Stimulated activated naive B cell treated with anti-CD40 and anti-IgM and Interleukin-4, amounts not matched to agents 10 μg/mL and 1 μg/mL and 100 μg/mL, for 72 hours (primary cell): ENCODE measurements around the gene OVCA2.

Experiments used
- ATAC-seq, 2 donors: fragments of 150-1000 bp; cut with Tn5 transposase; replicated peaks; 2 replicates each; pipeline ENCODE4 v1.10.0; 2021; ENCODE audit warnings: moderate library complexity in 1 of 2
- DNase-seq: peaks from one replicate; pipeline ENCODE4 v3.0.0; 2021
- H3K27ac Mint-ChIP-seq: one replicate; pipeline ENCODE4 v1.8.0; 2022; ENCODE audit warnings: mild to moderate bottlenecking, mixed read lengths
- H3K27me3 Mint-ChIP-seq, 2 donors: one replicate each; pipeline ENCODE4 v1.8.0; 2022; ENCODE audit warnings: mixed read lengths in 2 of 2
- H3K36me3 Mint-ChIP-seq, 2 donors: one replicate each; pipeline ENCODE4 v1.8.0; 2022; ENCODE audit warnings: mixed read lengths in 2 of 2, mild to moderate bottlenecking in 1 of 2
- H3K4me1 Mint-ChIP-seq, 2 donors: one replicate each; pipeline ENCODE4 v1.8.0; 2022; ENCODE audit warnings: mixed read lengths in 2 of 2, mild to moderate bottlenecking in 1 of 2
- H3K4me3 Mint-ChIP-seq, 2 donors: one replicate each; pipeline ENCODE4 v1.8.0; 2022; ENCODE audit warnings: mild to moderate bottlenecking in 2 of 2, mixed read lengths in 2 of 2, moderate library complexity in 1 of 2
- H3K9me3 Mint-ChIP-seq, 2 donors: one replicate each; pipeline ENCODE4 v1.8.0; 2022; ENCODE audit warnings: mixed read lengths in 2 of 2, mild to moderate bottlenecking in 1 of 2

The OVCA2 gene

GRCh38 chr17:2082003-2082781 is 40.4 kb downstream of the OVCA2 start:
- no peak for ATAC-seq
- Mint-ChIP-seq H3K27me3 (no peaks in the 10 kb centered on the region), H3K4me1 (peaks cover 40 to 58% of the 10 kb centered on the region in 2 donors), H3K4me3 (no peak overlapping the region), H3K36me3 (peaks cover 54 to 78% of the 10 kb centered on the region in 2 donors), H3K27ac (no peak overlapping the region), H3K9me3 (peaks cover 0 to 2% of the 10 kb centered on the region in 2 donors)
- no peak for DNase-seq

- Mint-ChIP-seq H3K9me3 (peaks cover 0 to 2% of the 10 kb centered on the region in 2 donors), H3K27ac (peak overlapping the region; percentile 92), H3K27me3 (no peaks in the 10 kb centered on the region), H3K4me3 (no peak overlapping the region), H3K4me1 (peaks cover 49 to 69% of the 10 kb centered on the region in 2 donors), H3K36me3 (peaks cover 44 to 72% of the 10 kb centered on the region in 2 donors)
- ATAC-seq (peak; percentile 72 to 76), DNase-seq (peak; percentile 57)
Measured at GRCh38 chr17:2083613-2084035, 41.8 kb downstream of the OVCA2 start.

- peaks cover 40 to 67% of the 10 kb centered on the region in 2 donors for H3K36me3 Mint-ChIP-seq
- H3K9me3 Mint-ChIP-seq, result no peaks in the 10 kb centered on the region
- H3K4me3 Mint-ChIP-seq, result peak overlapping the region; percentile 25 to 47
- ATAC-seq, result peak in 1 of 2 donors; percentile 1
- no peak for DNase-seq
- peaks cover 53 to 73% of the 10 kb centered on the region in 2 donors for H3K4me1 Mint-ChIP-seq
- H3K27me3 Mint-ChIP-seq, result no peaks in the 10 kb centered on the region
- peak overlapping the region; percentile 92 for H3K27ac Mint-ChIP-seq
Measured at GRCh38 chr17:2084036-2084765, 42.4 kb downstream of the OVCA2 start.

- DNase-seq (no peak), ATAC-seq (no peak)
- Mint-ChIP-seq H3K9me3 (no peaks in the 10 kb centered on the region), H3K27me3 (no peaks in the 10 kb centered on the region), H3K27ac (peak overlapping the region; percentile 92), H3K4me1 (peaks cover 58 to 81% of the 10 kb centered on the region in 2 donors), H3K4me3 (peak overlapping the region; percentile 25 to 47), H3K36me3 (peaks cover 34 to 59% of the 10 kb centered on the region in 2 donors)
Measured at GRCh38 chr17:2084766-2085647, 43.2 kb downstream of the OVCA2 start.

- ATAC-seq (no peak), DNase-seq (no peak)
- peaks cover 33 to 55% of the 10 kb centered on the region in 2 donors for H3K36me3 Mint-ChIP-seq
- peaks cover 61 to 87% of the 10 kb centered on the region in 2 donors for H3K4me1 Mint-ChIP-seq
- peak overlapping the region; percentile 95 for H3K27ac Mint-ChIP-seq
- no peaks in the 10 kb centered on the region for H3K9me3 Mint-ChIP-seq
- no peaks in the 10 kb centered on the region for H3K27me3 Mint-ChIP-seq
- peak overlapping the region in 1 of 2 donors; percentile 6 for H3K4me3 Mint-ChIP-seq
Measured at GRCh38 chr17:2085648-2085949, 43.8 kb downstream of the OVCA2 start.

GRCh38 chr17:2086306-2086705 is 44.5 kb downstream of the OVCA2 start:
- ATAC-seq (no peak), DNase-seq (no peak)
- H3K27me3 Mint-ChIP-seq, result no peaks in the 10 kb centered on the region
- no peaks in the 10 kb centered on the region for H3K9me3 Mint-ChIP-seq
- peak overlapping the region; percentile 47 to 73 for H3K4me3 Mint-ChIP-seq
- H3K36me3 Mint-ChIP-seq, result peaks cover 30 to 55% of the 10 kb centered on the region in 2 donors
- peaks cover 66 to 94% of the 10 kb centered on the region in 2 donors for H3K4me1 Mint-ChIP-seq
- H3K27ac Mint-ChIP-seq, result peak overlapping the region; percentile 95

GRCh38 chr17:2087597-2088211 is 45.9 kb downstream of the OVCA2 start:
- Mint-ChIP-seq H3K36me3 (peaks cover 30 to 54% of the 10 kb centered on the region in 2 donors), H3K27me3 (no peaks in the 10 kb centered on the region), H3K4me1 (peaks cover 71 to 99% of the 10 kb centered on the region in 2 donors), H3K9me3 (no peaks in the 10 kb centered on the region), H3K4me3 (peak overlapping the region; percentile 68 to 73), H3K27ac (peak overlapping the region; percentile 95)
- DNase-seq, result peak; percentile 83
- ATAC-seq, result peak; percentile 71 to 74

- Mint-ChIP-seq H3K4me1 (peaks cover 60 to 86% of the 10 kb centered on the region in 2 donors), H3K27me3 (no peaks in the 10 kb centered on the region), H3K9me3 (no peaks in the 10 kb centered on the region), H3K4me3 (peak overlapping the region; percentile 80 to 87), H3K36me3 (peaks cover 32 to 50% of the 10 kb centered on the region in 2 donors), H3K27ac (peak overlapping the region; percentile 95)
- ATAC-seq, result peak; percentile 20 to 21
- no peak for DNase-seq
Measured at GRCh38 chr17:2089021-2089422, 47.2 kb downstream of the OVCA2 start.

- Mint-ChIP-seq H3K4me1 (peaks cover 51 to 74% of the 10 kb centered on the region in 2 donors), H3K36me3 (peaks cover 25 to 39% of the 10 kb centered on the region in 2 donors), H3K27me3 (no peaks in the 10 kb centered on the region), H3K9me3 (no peaks in the 10 kb centered on the region), H3K27ac (peak overlapping the region; percentile 95), H3K4me3 (peak overlapping the region; percentile 80 to 87)
- ATAC-seq (peak; percentile 8 to 26), DNase-seq (no peak)
Measured at GRCh38 chr17:2090210-2090641, 48.4 kb downstream of the OVCA2 start.

- Mint-ChIP-seq H3K27ac (peak overlapping the region; percentile 71), H3K9me3 (no peaks in the 10 kb centered on the region), H3K4me3 (peak overlapping the region; percentile 80 to 87), H3K27me3 (no peaks in the 10 kb centered on the region), H3K36me3 (peaks cover 18 to 32% of the 10 kb centered on the region in 2 donors), H3K4me1 (peaks cover 51 to 67% of the 10 kb centered on the region in 2 donors)
- no peak for DNase-seq
- ATAC-seq, result no peak
Measured at GRCh38 chr17:2090804-2091534, 49.1 kb downstream of the OVCA2 start.

GRCh38 chr17:2092253-2092652 is 50.4 kb downstream of the OVCA2 start:
- Mint-ChIP-seq H3K27ac (no peak overlapping the region), H3K27me3 (no peaks in the 10 kb centered on the region), H3K36me3 (peaks cover 13 to 25% of the 10 kb centered on the region in 2 donors), H3K9me3 (no peaks in the 10 kb centered on the region), H3K4me3 (no peak overlapping the region), H3K4me1 (peaks cover 39 to 54% of the 10 kb centered on the region in 2 donors)
- ATAC-seq (no peak), DNase-seq (no peak)
